Cardiac atrium fibroblast (primary cell): ENCODE results near the gene GAB1. TPM values are rescaled to one million over a fixed set of nuclear protein-coding genes. Genes with fewer than 3 reads are reported as not detected.

Experiments used
- total RNA-seq: library from RNA; depleted of rRNA; stranded (reverse); fragments of >200 nt; gene quantifications from 2 replicates; pipeline ENCODE4 v1.2.3, GENCODE V29; 2015

The GAB1 gene
- 13.4 and 17.0 TPM in 2 replicates for total RNA-seq

DNA sequence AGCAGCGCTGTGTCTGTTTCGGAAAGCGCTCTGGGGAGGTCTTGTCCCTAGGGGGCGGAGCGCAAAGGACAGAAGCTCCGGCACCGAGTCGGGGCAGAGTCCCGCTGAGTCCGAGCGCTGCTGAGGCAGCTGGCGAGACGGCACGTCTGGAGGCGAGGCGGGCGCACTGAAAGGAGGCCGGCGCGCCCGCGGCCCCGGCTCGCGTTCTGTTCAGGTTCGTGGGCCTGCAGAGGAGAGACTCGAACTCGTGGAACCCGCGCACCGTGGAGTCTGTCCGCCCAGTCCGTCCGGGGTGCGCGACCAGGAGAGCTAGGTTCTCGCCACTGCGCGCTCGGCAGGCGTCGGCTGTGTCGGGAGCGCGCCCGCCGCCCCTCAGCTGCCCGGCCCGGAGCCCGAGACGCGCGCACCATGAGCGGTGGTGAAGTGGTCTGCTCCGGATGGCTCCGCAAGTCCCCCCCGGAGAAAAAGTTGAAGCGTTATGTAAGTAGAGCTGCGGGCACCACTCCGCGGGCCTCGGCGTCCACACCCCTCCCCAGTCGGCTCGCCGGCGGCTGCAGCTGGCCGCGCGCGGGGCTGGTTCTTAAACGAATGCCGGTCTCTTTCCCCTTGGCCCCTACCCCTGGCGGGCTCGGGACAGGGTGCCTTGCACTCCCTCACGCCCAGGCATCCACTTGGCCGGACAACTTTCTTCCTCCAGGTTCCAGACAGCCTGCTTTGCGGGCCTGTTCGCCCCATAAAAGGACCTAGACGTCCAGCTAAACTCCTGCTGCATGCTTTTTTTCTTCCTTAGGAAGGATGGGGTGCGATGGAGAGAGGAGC is at the start of gene GAB1:
Gene GAB1, plus strand, starts transcription at position 96 of the 819 bp plus-strand sequence. Its CDS starts 313 bp downstream, at position 409.

DNA sequence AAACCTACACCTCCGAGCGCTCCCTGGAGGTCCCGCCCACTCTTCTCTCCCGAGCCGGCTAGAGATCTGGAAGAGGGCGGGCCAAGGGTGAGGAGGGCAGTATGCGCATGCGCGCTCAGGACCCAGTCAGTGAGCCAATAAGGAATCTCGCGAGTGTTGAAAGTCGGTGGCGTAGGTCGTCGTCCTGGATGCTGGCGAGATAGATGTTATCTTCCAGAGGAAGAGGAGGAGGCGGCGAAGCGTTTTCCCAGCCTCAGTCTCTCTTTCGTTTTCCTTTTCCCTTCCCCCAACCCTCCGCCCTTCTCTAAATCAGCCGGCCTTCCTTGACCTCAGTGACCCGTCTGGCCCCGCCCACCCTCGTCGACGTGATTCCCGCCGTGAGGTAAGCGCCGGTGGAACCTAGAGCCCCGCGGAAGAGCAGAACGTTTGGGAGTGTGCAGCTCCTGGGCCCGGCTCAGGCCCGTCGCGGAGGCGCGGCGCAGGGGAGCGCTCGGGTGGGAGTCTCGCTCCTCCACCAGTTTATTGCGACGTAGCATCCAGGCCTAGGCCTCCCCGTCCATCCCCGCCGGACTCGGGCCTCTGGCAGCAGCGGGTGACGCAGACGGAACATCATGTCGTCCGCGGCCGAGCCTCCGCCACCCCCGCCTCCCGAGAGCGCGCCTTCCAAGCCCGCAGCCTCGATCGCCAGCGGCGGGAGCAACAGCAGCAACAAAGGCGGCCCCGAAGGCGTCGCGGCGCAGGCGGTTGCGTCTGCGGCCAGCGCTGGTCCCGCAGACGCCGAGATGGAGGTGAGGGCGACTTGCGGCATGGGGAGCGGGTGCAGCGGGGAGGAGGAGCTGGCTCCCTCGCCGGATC is 176.9 kb downstream of the GAB1 start, which contains the start of gene SMARCA5:
Gene SMARCA5, plus strand, starts transcription at position 389 of the 855 bp plus-strand sequence. Its CDS starts 223 bp downstream, at position 612.

Other genes starting within 250 kb of the GAB1 start
- gene USP38, start 152.0 kb upstream of the GAB1 start, total RNA-seq = 11.3 and 11.6 TPM in 2 replicates
- gene SMARCA5, start 176.8 kb downstream of the GAB1 start, total RNA-seq = 19.0 and 21.9 TPM in 2 replicates